Liver (tissue), 9 donors: ENCODE results near the gene LHFPL3. TPM values are rescaled to one million over a fixed set of nuclear protein-coding genes. Genes with fewer than 3 reads are reported as not detected.

Experiments
- DNase-seq: peaks from one replicate; pipeline ENCODE4 v3.0.0-alpha.2; 2017; ENCODE audit warnings: low spot score
- H3K27ac ChIP-seq, 2 donors: one replicate each; pipeline ENCODE4 v1.7.0; 2013; ENCODE audit warnings: inconsistent platforms in 2 of 2, low read length in 2 of 2, control low read depth in 1 of 2, low read depth in 1 of 2, mild to moderate bottlenecking in 1 of 2
- H3K27me3 ChIP-seq, 4 donors: one replicate each; pipeline versions ENCODE4 v1.6.1 to v1.7.0; 2013; ENCODE audit warnings: low read length in 3 of 4, inconsistent platforms in 1 of 4, mild to moderate bottlenecking in 1 of 4, moderate library complexity in 1 of 4; ENCODE audit not compliant: control insufficient read depth in 4 of 4, insufficient read depth in 4 of 4
- H3K36me3 ChIP-seq, 4 donors: one replicate each; pipeline versions ENCODE4 v1.6.1 to v1.7.0; 2013; ENCODE audit warnings: low read length in 3 of 4, mild to moderate bottlenecking in 3 of 4, low read depth in 1 of 4, moderate library complexity in 1 of 4; ENCODE audit not compliant: control insufficient read depth in 4 of 4, insufficient read depth in 3 of 4
- H3K4me1 ChIP-seq, 4 donors: one replicate each; pipeline versions ENCODE4 v1.6.1 to v1.7.0; 2013; ENCODE audit warnings: low read length in 3 of 4, mild to moderate bottlenecking in 3 of 4, moderate library complexity in 1 of 4; ENCODE audit not compliant: control insufficient read depth in 4 of 4, insufficient read depth in 4 of 4
- H3K4me3 ChIP-seq, 3 donors: one replicate each; pipeline versions ENCODE4 v1.6.1 to v1.7.0; 2013; ENCODE audit warnings: low read length in 3 of 3, control low read depth in 1 of 3, low read depth in 1 of 3, mild to moderate bottlenecking in 1 of 3
- H3K9ac ChIP-seq, 2 donors: one replicate each; pipeline ENCODE4 v1.7.0; 2013; ENCODE audit warnings: low read length in 2 of 2, mild to moderate bottlenecking in 2 of 2, moderate library complexity in 2 of 2, control low read depth in 1 of 2, low read depth in 1 of 2
- H3K9me3 ChIP-seq, 4 donors: one replicate each; pipeline versions ENCODE4 v1.6.1 to v1.7.0; 2013; ENCODE audit warnings: low read length in 3 of 4; ENCODE audit not compliant: control insufficient read depth in 4 of 4
- FOXA1 ChIP-seq: IDR thresholded peaks from 2 replicates; pipeline ENCODE4 v1.6.1; 2016; ENCODE audit warnings: antibody characterized with exemption
- FOXA2 ChIP-seq: IDR thresholded peaks from 2 replicates; pipeline ENCODE4 v1.6.1; 2016; ENCODE audit warnings: antibody characterized with exemption
- GABPA ChIP-seq, 2 donors: IDR thresholded peaks in 1 of 2; conservative IDR thresholded peaks in 1 of 2; 2 replicates each; pipeline ENCODE4 v1.6.1; 2016; ENCODE audit warnings: antibody characterized with exemption in 2 of 2, mild to moderate bottlenecking in 1 of 2, moderate library complexity in 1 of 2
- HNF4A ChIP-seq, 2 donors: conservative IDR thresholded peaks; 2 replicates each; pipeline ENCODE4 v1.6.1; 2016; ENCODE audit warnings: antibody characterized with exemption in 2 of 2, mild to moderate bottlenecking in 2 of 2
- HNF4G ChIP-seq: IDR thresholded peaks from 2 replicates; pipeline ENCODE4 v1.6.1; 2016; ENCODE audit warnings: antibody characterized with exemption
- JUND ChIP-seq, 2 donors: IDR thresholded peaks; 2 replicates each; pipeline ENCODE4 v1.6.1; 2016; ENCODE audit warnings: antibody characterized with exemption in 2 of 2
- NR2F2 ChIP-seq: IDR thresholded peaks from 2 replicates; pipeline ENCODE4 v1.6.1; 2016; ENCODE audit warnings: antibody characterized with exemption
- RAD21 ChIP-seq, 2 donors: IDR thresholded peaks; 2 replicates each; pipeline ENCODE4 v1.6.1; 2016; ENCODE audit warnings: antibody characterized with exemption in 2 of 2, mild to moderate bottlenecking in 2 of 2
- RXRA ChIP-seq, 2 donors: IDR thresholded peaks; 2 replicates each; pipeline ENCODE4 v1.6.1; 2017 to 2018; ENCODE audit warnings: antibody characterized with exemption in 2 of 2, mild to moderate bottlenecking in 1 of 2
- SP1 ChIP-seq: IDR thresholded peaks from 2 replicates; pipeline ENCODE4 v1.6.1; 2018; ENCODE audit warnings: antibody characterized with exemption, mild to moderate bottlenecking
- YY1 ChIP-seq: IDR thresholded peaks from 2 replicates; pipeline ENCODE4 v1.6.1; 2016; ENCODE audit warnings: antibody characterized with exemption, mild to moderate bottlenecking
- WGBS: extraction: QIAGEN DNeasy Blood & Tissue Kit; methylation state at CpG from one replicate; pipeline ENCODE4 v1.1.7; 2013; 5-methylcytosine and 5-hydroxymethylcytosine counted together
- polyA plus RNA-seq, 2 donors: library from polyadenylated mRNA; stranded (reverse) in 1 of 2; unstranded in 1 of 2; fragments of 200-250 nt in 1 of 2; fragments of >200 nt in 1 of 2; fragmentation: Nextera tagmentation in 1 of 2; extraction: Ambion mirVana in 1 of 2; gene quantifications; one replicate each; pipeline versions ENCODE4 v1.2.1 to v1.2.3, GENCODE V29; 2013 to 2015
- total RNA-seq, 2 donors: library from RNA; depleted of rRNA; stranded (reverse); fragments of >200 nt; gene quantifications; one replicate each; pipeline ENCODE4 v1.2.3, GENCODE V29; 2014
- TF ChIP-seq, protein P1 (sequence below): IDR thresholded peaks from 2 replicates; pipeline ENCODE4 v1.6.1; 2016; ENCODE audit warnings: antibody characterized with exemption
- TF ChIP-seq, protein P2 (sequence below): IDR thresholded peaks from 2 replicates; pipeline ENCODE4 v1.6.1; 2016; ENCODE audit warnings: antibody characterized with exemption
- TF ChIP-seq, protein P3 (sequence below): IDR thresholded peaks from 2 replicates; pipeline ENCODE4 v1.6.1; 2016; ENCODE audit warnings: antibody characterized with exemption
- TF ChIP-seq, protein P4 (sequence below): fragments of 150-350 bp; IDR thresholded peaks from 2 replicates; pipeline ENCODE4 v1.5.1; 2017; ENCODE audit warnings: improper control_type of control experiment, low read depth, low read length; ENCODE audit not compliant: missing input control
- donor health status: healthy.
- donor health status: healthy.
- donor health status: healthy.
- donor health status: healthy.
- donor health status: healthy.

The LHFPL3 gene
- total and polyA plus RNA-seq, 4 donors = not detected

DNA sequence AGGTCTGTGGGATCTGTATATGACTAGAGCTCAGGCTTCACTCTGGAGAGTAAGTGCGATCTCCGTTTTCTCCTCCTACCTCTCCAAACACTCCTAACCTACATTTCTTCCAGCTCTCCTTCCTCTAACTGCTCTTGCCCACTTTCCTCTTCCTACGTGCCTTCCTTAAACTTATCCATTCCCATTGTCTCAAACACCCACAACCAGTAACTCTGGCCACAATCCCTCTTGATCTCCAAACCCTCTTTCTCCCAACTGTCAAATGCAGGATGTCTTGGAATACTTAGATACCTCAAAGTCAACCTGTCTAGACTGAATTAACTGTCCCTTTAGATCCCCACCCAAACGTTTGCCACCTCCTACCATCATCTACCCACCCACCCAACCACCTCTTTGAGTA, 471.9 kb downstream of the LHFPL3 start:
- Histone ChIP-seq H3K27me3 (peaks cover 0 to 3% (median 0%) of the 10 kb centered on the region in 4 donors), H3K4me3 (no peak overlapping the region), H3K4me1 (no peaks in the 10 kb centered on the region), H3K9me3 (no peaks in the 10 kb centered on the region), H3K9ac (no peak overlapping the region), H3K27ac (no peak overlapping the region), H3K36me3 (no peaks in the 10 kb centered on the region)
- no peak for TF ChIP-seq RAD21 (IDR thresholded peaks at IDR 0.05)
- no peak for TF ChIP-seq NR2F2
- no peak for TF ChIP-seq JUND (IDR thresholded peaks at IDR 0.05)
- TF ChIP-seq, protein P1, sequence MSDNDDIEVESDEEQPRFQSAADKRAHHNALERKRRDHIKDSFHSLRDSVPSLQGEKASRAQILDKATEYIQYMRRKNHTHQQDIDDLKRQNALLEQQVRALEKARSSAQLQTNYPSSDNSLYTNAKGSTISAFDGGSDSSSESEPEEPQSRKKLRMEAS = no peak
- TF ChIP-seq SP1 = no peak
- no peak for TF ChIP-seq FOXA1
- TF ChIP-seq, protein P2, sequence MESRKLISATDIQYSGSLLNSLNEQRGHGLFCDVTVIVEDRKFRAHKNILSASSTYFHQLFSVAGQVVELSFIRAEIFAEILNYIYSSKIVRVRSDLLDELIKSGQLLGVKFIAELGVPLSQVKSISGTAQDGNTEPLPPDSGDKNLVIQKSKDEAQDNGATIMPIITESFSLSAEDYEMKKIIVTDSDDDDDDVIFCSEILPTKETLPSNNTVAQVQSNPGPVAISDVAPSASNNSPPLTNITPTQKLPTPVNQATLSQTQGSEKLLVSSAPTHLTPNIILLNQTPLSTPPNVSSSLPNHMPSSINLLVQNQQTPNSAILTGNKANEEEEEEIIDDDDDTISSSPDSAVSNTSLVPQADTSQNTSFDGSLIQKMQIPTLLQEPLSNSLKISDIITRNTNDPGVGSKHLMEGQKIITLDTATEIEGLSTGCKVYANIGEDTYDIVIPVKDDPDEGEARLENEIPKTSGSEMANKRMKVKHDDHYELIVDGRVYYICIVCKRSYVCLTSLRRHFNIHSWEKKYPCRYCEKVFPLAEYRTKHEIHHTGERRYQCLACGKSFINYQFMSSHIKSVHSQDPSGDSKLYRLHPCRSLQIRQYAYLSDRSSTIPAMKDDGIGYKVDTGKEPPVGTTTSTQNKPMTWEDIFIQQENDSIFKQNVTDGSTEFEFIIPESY = no peak
- no peak for TF ChIP-seq HNF4G
- TF ChIP-seq, protein P3, sequence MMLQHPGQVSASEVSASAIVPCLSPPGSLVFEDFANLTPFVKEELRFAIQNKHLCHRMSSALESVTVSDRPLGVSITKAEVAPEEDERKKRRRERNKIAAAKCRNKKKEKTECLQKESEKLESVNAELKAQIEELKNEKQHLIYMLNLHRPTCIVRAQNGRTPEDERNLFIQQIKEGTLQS = no peak
- TF ChIP-seq HNF4A (conservative IDR thresholded peaks at IDR 0.05) = no peak
- no peak for TF ChIP-seq FOXA2
- DNase-seq = no peak
- 63% methylated on average over 4 of the region's 4 CpGs for WGBS

DNA sequence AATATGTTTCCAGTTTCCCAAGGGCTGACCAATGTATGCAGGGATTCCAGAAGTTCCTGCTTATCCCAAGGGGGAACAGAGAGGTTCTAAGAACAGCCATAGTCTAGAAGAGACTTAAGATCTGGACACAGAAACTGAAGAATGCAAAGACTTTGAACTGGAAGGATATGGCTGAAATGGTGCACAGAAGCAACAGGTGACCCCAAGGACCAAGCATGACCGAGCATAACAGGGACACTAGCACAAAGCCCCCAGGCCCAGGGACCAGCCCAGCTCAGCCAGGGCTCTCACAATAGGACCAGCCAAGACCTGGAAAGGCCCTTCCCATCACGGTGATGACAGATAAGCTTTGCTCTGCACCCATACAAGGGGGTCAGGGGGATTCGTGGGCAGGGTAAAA, 472.6 kb downstream of the LHFPL3 start:
- Histone ChIP-seq H3K4me3 (no peak overlapping the region), H3K36me3 (no peaks in the 10 kb centered on the region), H3K4me1 (no peaks in the 10 kb centered on the region), H3K27me3 (no peaks in the 10 kb centered on the region), H3K9me3 (no peaks in the 10 kb centered on the region), H3K9ac (no peak overlapping the region), H3K27ac (no peak overlapping the region)
- 73% methylated on average over 3 of the region's 3 CpGs for WGBS
- TF ChIP-seq SP1 (no peak), JUND (IDR thresholded peaks at IDR 0.05) (no peak), YY1 (no peak), HNF4G (no peak), GABPA (IDR thresholded peaks at IDR 0.05 in 1 of 2, conservative IDR thresholded peaks at IDR 0.05 in 1 of 2) (no peak), RXRA (IDR thresholded peaks at IDR 0.05) (no peak), FOXA2 (no peak), FOXA1 (no peak)
- TF ChIP-seq, protein P2 = no peak
- TF ChIP-seq, protein P4, sequence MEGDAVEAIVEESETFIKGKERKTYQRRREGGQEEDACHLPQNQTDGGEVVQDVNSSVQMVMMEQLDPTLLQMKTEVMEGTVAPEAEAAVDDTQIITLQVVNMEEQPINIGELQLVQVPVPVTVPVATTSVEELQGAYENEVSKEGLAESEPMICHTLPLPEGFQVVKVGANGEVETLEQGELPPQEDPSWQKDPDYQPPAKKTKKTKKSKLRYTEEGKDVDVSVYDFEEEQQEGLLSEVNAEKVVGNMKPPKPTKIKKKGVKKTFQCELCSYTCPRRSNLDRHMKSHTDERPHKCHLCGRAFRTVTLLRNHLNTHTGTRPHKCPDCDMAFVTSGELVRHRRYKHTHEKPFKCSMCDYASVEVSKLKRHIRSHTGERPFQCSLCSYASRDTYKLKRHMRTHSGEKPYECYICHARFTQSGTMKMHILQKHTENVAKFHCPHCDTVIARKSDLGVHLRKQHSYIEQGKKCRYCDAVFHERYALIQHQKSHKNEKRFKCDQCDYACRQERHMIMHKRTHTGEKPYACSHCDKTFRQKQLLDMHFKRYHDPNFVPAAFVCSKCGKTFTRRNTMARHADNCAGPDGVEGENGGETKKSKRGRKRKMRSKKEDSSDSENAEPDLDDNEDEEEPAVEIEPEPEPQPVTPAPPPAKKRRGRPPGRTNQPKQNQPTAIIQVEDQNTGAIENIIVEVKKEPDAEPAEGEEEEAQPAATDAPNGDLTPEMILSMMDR = no peak
- no peak for DNase-seq
